Endometrial microvascular endothelial cells (primary cell): ENCODE results near the gene TSPAN1. TPM values are rescaled to one million over a fixed set of nuclear protein-coding genes. Genes with fewer than 3 reads are reported as not detected.
"Not testable (repeated sequence)": the region's sequence is repeated elsewhere in the genome, so short reads cannot be mapped to it uniquely, and the experiment has no call there.

Experiments used
- in situ Hi-C: cut with HindIII; loops from 2 replicates; pipeline ENCODE4 v1.10.0; 2017; ENCODE audit warnings: low sequenced_read_pairs, low pct_unique_long_range_greater_than_20kb; ENCODE audit errors: inconsistent ontology term
- total RNA-seq: library from RNA; depleted of rRNA; stranded (reverse); fragments of >200 nt; gene quantifications from one replicate; pipeline ENCODE4 v1.2.3, GENCODE V29; 2015; ENCODE audit errors: inconsistent ontology term

The TSPAN1 gene
- total RNA-seq, 1 donor from 2014 or later = 1.4 TPM

DNA sequence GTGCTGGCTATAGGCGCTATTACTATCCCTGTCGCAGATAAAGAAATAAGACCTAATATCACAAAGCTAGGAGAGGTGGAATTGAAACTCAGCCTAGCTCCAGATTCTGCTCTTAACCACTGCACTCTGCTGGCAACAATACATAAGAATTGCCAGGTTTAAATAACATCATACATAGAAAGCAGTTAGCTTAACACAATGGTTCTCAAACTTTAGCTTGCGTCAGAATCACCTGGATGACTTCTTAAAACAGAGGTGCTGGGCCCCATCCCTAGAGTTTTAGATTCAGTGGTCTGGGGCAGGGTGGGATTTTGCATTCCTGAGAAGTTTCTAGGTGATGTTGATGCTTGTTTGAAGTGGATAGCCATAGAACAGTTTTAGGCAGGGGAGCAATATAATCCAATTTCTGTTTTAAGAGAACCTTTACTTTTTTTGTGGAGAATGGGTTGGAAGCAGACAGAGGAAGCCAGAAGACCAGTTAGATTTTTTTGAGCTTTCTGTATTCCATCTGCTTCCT, 24.4 kb downstream of the TSPAN1 start:
- in situ Hi-C loops = loop anchor here (25.0 kb wide), 1 partner anchor 162 kb away; no protein-coding TSS in a partner anchor

- in situ Hi-C loops = no loop called here
Observed at GRCh38 chr1:46203738-46204405, 29.0 kb downstream of the TSPAN1 start.

DNA sequence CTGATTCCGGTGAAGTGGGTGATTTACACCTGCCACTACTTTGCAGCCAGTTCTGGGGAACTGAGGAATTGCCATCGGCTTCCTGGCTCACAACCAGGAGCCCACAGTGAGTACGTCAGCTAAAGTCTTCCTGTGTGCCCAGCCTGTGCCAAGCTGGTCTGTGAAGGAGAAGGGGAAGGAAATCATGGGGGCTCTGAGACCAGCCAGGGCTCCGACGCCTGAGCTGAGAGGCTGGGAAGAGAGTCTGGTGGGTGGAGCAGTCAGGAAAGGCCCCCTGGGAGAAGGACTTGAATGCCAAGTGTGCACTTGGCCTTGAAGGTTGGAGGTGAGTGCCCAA, 29.5 kb downstream of the TSPAN1 start:
- in situ Hi-C loops = no loop called here

DNA sequence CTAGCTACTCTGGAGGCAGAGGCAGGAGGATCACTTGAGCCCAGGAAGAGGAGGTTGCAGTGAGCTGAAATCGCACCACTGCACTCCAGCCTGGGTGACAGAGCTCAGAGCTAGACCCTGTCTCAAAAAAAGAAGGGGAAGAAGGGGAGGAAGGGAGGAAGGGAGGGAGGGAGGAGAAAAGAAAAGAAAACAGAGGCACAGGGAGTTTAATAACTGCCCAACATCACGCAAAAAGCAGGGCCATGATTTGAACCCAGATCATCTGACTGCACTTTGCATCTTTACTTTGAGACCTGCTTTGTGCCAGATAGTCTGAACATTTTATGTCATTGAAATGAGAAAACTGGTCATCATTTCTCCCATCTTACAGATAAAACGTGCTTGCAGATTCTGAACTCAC, 30.3 kb downstream of the TSPAN1 start:
- in situ Hi-C loops = no loop called here

DNA sequence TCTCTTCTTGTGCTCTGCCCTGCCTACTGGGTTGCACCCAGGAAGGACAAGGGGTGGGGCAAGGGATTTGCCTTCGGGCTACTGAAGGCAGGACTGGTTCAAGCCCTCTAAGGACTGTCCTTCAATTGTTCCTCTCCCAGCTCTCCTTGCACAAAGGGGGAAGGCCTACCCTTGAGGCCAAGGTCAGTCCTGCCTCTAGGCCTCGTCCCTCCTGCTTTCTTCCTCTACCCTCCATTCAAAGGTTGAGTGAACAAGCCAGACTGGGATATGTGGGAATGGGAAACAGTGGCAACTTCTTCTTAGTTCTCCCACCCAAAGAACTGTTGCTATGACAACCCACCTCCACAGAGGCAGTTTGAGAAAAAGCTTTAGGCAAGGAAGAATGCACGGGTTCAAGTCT, 30.9 kb downstream of the TSPAN1 start:
- in situ Hi-C loops = no loop called here

GRCh38 chr1:46206399-46206798, 31.5 kb downstream of the TSPAN1 start:
- in situ Hi-C loops = no loop called here

GRCh38 chr1:46210561-46210960, 35.7 kb downstream of the TSPAN1 start:
- in situ Hi-C loops = no loop called here

GRCh38 chr1:46211051-46211450, 36.2 kb downstream of the TSPAN1 start:
- in situ Hi-C loops = no loop called here

- in situ Hi-C loops = no loop called here
Observed at GRCh38 chr1:46215504-46215903, 40.6 kb downstream of the TSPAN1 start.

- in situ Hi-C loops = no loop called here
Observed at GRCh38 chr1:46218443-46218842, 43.6 kb downstream of the TSPAN1 start.

DNA sequence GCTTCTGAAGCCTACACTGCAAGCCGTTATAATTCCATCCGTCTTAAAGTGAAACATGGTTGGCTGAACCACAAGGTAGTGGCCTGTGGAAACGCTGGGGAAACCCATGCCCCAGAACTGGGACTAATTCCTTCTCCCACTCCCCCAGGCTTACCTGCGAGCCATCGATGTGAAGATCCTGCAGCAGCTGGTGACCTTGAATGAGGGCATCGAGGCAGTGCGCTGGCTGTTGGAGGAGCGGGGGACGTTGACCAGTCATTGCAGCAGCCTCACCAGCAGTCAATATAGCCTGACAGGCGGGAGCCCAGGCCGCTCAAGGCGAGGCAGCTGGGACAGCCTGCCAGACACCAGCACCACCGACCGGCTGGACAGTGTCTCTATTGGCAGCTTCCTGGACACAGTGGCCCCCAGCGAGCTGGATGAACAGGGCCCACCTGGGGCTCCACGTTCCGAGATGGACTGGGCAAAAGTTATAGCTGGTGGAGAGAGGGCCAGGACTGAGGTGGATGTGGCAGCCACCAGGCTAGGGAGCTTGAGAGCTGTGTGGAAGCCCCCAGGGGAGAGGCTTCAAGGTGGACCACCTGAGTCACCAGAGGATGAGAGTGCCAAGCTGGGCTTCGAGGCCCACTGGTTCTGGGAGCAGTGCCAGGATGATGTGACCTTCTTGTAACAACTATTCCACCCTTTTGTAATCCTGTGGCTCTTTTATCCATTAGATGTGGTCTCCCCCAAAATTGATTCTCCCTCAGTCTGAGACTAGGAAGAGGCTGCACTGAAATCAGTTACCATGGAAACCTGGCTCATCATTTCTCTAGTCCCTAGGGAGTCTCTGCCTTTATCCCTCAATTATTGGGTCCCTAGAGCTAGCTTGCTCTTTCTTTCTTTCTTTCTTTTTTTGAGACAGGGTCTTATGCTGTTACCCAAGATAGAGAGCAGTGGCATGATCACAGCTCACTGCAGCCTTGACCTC, 44.9 kb downstream of the TSPAN1 start:
- in situ Hi-C loops = no loop called here

- in situ Hi-C loops = no loop called here
Observed at GRCh38 chr1:46220808-46221207, 45.9 kb downstream of the TSPAN1 start.

DNA sequence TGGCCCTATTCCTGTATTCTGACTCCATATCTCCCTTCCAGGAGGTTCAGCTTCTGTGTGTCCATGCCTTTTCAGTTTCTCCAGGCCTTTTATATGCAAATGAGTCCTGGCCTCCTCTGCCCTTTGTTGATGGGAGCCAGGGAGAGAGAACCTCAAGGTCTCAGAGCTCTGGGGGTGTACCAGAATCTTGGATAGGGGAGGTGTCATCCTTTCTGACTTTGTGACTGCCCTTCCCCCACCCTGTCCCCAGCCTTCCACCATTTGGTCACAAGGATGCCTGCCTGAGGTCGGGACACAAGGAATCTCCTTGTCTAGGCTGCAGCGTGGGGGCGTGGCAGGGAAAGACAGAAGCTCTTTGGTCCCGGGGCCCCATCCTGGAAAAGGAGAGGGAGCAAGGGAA, 46.9 kb downstream of the TSPAN1 start:
- in situ Hi-C loops = no loop called here

GRCh38 chr1:46223055-46223454, 48.2 kb downstream of the TSPAN1 start:
- in situ Hi-C loops = not testable (repeated sequence)

GRCh38 chr1:46223472-46223943, 48.6 kb downstream of the TSPAN1 start:
- in situ Hi-C loops = no loop called here

DNA sequence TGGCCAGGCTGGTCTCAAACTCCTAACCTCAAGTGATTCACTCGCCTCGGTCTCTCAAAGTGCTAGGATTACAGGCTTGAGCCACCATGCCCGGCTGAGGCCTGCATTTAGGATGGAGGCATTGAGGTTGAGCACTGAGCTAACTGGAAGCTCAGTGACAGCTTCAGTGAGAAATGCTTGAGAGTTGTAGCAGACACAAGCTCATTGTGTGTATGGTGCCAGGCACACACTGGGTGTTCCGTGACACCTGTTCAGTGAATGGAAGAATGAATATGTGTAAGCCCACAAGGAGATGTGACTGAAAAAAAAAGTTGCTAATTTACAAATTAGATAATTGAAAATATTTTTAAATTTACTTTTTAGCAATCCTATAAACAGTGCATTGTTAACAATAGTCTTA, 50.1 kb downstream of the TSPAN1 start:
- in situ Hi-C loops = no loop called here

GRCh38 chr1:46231231-46231630, 56.3 kb downstream of the TSPAN1 start:
- in situ Hi-C loops = not testable (repeated sequence)
